HG02973 (cell line): ENCODE data around the gene FAM234A.
"Not testable (repeated sequence)": the region's sequence is repeated elsewhere in the genome, so short reads cannot be mapped to it uniquely, and the experiment has no call there.

Experiments used
- ATAC-seq: cut with Tn5 transposase; IDR thresholded peaks from one replicate; pipeline ENCODE4 v1.9.1; 2021; ENCODE audit warnings: moderate library complexity; ENCODE audit not compliant: unreplicated experiment

FAM234A gene, protein sequence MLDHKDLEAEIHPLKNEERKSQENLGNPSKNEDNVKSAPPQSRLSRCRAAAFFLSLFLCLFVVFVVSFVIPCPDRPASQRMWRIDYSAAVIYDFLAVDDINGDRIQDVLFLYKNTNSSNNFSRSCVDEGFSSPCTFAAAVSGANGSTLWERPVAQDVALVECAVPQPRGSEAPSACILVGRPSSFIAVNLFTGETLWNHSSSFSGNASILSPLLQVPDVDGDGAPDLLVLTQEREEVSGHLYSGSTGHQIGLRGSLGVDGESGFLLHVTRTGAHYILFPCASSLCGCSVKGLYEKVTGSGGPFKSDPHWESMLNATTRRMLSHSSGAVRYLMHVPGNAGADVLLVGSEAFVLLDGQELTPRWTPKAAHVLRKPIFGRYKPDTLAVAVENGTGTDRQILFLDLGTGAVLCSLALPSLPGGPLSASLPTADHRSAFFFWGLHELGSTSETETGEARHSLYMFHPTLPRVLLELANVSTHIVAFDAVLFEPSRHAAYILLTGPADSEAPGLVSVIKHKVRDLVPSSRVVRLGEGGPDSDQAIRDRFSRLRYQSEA

DNA sequence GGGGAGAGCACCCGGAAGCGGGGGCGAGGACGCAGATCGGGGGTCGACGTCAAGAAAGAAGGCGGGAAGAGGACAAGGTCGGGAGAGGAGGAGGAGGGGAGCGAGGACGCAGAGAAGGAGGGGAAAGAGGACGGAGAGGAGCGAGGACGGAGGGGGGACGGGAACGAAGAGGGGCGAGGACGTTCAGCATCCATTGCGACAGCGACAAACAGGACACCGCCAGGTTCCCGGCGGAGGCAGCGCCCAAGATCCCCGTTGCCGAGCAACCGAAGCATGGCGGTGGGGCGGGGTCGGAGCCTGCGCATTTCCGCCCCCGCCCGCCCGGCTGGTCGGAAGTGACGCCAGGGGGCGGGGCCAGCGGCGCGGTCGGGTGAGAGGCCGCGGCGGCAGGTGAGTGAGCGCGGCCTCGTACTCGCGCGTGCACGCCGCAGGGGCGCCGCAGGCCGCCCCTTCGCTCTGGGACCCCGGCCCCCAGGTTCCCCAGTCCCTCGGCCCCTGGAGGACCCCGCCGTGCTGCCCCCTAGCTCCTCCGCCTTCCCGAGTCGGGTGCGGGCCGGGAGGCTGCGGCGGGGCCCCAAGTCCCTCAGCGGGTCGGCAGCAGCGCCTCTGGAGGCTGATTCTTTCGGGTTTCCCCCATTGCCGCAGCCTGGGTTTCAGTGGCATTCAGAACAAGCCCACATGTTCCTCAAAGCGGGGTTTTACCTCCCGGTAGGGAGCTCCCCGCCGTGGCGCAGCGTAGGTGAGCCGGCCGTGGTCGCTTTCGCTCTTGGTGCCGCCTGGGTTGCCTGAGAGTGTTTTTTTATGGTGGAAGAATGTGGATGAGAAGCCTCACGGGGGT lies at the start of gene FAM234A:
Gene FAM234A (plus strand): TSS at position 354 of the 838 bp plus-strand sequence. CDS start 19,593 bp downstream, outside the sequence.
- peak; percentile 74 for ATAC-seq

DNA sequence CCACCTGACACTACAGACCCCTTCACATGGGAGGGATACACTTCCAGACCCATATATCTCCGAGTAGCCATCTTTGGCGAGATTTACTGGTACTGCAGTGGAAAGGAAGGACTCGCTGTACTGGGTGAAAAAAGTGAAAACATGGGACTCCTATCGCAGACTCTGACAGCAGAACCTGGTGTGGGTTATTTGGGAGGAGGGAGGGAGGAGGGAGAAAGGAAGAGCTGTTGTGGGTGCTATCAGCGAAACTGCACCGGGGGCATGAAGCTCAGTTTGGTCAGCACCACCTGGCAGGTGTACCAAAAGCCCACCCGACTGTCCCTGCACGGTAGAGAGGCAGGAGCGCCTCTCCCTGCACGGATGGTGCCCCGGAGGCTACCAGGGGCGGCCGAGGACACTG lies 49.4 kb upstream of the FAM234A start:
- no peak for ATAC-seq

DNA sequence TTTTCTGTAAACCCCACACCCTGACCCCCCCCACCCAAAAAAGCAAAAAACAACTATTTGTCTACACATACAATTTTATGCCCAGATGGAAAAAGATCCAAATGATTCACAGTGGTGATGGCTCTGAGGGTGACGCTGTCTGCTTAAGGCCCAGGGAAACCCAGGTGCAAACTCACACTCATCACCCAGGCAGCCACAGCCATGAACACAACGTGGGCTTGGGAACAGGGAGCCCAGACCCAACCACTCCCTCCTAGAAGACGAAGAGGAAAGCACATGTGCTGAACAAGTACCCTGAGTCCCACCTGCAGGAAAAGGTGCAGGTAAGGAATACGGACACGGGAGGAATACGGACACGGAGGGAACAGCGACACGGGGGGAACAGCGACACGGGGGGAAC lies 48.9 kb upstream of the FAM234A start:
- ATAC-seq, result no peak

DNA sequence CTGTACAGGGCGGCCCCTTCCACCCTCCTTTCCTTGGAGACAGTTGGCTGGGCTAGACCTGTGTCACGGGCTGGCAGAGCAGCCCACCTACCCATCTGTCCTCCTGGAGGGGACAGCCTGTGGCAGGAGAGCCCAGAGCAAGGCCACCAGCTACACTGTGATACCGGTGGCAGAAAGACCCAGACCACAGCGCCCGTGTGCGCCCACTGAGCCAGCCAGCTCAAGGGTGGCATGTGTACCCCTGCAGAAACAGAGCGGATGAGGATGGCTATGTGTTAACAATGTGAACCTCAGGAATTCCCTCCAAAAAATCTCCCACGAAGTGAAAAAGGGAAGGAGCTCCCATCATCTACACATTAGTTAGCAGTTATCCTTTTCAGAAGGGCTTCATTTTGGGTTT lies 47.3 kb upstream of the FAM234A start:
- ATAC-seq, result no peak

DNA sequence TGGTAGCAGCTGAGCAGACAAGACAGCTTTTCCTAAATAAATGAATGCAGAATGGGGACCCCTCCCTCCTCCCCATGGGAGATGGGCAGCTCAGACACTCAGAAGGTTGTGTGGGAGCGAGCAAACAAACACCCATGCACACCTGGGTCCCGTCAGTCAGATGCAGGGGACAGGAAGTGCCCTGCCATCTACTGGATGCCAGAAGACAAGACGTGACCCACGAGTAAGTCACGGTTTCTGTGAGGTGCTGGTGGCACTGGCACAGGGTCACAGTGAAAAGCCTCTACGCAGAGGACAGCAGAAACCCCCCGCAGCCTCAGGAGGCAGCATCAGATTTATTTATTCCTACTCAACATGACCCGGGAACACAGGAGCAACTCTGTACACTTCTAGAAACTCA lies 45.9 kb upstream of the FAM234A start:
- ATAC-seq, result no peak

DNA sequence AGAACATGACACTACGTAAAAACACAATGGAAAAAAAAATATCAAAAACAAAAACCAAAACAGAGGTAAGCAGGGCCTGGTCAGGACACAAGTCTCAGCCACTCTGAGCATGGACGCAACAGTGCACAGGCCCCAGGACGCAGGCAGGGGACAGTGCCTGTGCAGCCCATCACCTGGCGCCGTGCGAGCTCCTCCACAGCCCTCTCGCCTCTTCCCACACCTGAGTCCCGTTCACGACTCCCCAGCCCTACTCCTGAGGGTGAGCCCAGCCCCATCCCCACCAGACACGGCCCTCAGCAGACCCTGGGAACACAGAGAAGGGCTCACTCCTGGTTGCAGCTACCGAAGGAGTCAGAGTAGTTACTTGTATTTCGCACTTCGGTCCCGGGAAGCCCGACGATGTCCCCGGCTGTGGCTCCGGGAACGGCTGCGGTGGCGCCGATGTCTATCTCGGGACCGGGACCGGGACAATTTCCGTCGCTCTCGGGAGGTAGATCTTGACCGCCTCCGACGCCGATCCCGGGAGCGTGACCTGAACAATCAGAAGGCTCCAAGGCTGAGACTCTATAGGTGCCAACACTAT lies 44.9 kb upstream of the FAM234A start:
- ATAC-seq, result no peak

DNA sequence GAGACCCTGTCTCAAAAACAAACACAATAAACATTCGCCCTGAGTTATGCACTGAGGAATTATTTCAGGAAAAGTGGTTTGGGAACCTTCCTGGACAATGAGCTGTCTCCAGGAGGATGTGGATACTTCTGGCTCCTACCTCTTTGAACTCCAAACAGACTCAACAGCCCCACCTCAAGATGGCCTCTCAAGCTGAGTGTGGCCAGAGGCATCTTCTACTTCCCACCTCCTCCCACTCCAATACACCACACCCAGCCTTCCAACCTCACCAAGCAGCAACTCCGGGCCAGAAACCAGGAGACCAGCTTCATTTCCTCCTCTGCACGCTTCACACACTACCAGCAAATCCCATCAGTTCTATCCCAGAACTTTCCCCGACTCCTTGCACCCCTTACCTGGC lies 42.8 kb upstream of the FAM234A start:
- no peak for ATAC-seq

DNA sequence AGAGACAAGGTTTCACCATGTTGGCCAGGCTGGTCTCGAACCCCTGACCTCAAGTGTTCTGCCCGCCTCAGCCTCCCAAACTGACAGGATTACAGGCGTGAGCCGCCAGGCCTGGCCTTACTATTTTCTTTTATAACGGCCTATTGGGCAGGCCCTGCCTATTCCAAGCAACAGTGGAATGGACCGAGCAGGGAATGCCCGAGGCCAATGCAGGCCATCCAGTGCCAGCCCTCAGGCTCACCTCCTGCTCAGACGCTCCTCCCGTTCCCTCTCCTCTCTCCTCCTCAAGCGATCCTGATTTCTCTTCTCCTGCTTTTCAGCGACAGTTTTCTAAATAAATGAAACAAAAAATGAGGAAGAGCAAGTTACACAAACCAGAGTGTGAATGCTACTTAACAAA lies 41.9 kb upstream of the FAM234A start:
- no peak for ATAC-seq

DNA sequence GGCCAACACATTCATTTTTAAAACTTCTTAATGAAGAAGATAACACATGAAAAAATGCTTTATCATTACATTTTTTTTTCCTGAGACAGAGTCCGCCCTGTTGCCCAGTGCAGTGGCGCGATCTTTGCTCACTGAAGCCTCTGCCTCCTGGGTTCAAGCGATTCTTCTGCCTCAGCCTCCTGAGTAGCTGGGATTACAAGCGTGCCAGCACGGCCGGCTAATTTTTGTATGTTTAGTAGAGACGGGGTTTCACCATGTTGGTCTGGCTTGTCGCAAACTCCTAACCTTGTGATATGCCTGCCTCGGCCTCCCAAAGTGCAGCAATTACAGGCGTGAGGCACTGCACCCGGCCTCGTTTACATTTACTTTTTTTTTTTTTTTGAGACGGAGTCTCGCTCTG lies 41.2 kb upstream of the FAM234A start:
- ATAC-seq, result no peak

DNA sequence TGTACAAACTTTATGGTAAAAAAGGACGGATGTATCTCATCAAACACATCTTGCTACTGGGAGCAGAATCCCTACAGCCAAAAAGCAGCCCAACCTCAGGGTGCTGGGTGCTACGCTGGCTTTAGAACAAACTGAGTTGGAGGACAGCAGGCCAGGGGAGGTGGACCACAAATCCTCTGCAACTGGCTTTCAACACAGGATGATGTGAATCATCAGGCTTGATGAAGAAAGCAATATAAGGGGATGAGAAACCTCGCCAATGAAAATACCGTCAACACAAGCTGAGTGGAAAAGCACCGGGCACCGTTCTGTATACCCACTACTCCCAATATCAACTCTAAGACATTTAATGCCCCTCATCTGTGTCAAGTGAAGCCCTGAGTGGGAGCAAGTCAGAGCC lies 40.1 kb upstream of the FAM234A start:
- ATAC-seq, result no peak

DNA sequence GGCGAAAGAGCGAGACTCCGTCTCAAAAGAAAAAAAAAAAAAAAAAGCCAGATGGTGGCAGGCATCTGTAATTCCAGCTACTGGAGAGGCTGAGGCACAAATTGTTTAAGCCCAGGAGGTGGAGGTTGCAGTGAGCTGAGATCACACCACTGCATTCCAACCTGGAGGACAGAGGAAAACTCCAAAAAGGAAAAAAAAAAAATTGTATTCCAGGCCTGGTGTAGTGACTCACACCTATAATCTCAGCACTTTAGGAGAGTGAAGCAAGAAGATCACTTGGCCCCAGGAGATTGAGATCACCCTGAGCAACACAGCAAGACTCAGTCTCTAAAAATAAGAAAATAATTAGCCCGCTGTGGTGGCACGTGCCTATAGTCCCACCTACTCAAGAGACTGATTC lies 34.2 kb upstream of the FAM234A start:
- no peak for ATAC-seq

DNA sequence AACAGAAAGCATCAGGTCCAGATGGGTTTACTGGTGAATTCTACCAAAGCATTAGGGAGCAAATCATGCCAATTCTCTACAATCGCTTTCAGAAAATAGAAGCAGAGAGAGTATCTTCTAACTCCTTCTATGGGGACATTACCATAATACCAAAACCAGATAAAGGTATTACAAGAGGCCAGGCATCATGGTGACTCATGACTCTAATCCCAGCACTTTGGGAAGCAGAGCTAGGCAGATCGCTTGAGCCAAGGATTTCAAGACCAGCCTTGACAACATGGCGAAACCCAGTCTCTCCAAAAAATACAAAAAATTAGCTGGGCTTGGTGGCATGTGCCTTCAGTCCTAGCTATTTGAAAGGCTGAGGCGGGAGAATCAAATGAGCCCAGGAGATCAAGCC lies 31.4 kb upstream of the FAM234A start:
- ATAC-seq, result no peak

DNA sequence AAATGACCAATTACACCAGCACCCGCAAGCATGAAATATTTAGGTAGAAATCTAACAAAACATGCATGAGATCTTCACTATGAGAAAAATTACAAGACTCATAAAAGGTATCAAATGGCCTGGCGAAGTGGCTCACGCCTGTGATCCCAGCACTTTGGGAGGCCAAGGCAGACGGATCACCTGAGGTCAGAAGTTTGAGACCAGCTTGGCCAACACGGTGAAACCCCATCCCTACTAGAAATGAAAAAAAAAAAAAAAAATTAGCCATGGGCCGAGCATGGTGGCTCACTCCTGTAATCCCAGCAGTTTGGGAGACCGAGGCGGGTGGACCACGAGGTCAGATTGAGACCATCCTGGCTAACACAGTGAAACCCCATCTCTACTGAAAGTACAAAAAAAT lies 30.6 kb upstream of the FAM234A start:
- ATAC-seq, result not testable (repeated sequence)

DNA sequence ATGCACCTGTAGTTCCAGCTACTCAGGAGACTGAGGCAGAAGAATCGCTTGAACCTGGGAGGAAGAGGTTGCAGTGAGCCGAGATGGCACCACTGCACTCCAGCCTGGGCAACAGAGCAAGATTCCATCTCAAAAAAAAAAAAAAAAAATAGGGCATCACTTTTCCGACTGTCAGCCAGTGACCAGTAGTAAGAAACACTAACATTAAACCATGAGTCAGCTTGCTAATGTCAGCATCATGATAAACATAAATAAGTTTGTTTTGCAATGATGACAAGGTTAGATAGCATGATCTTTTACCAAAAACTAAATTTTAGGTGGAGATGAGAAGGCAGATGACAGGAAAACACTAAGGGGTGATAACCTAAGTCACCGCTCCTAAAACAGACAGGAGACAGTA lies 25.3 kb upstream of the FAM234A start:
- not testable (repeated sequence) for ATAC-seq

DNA sequence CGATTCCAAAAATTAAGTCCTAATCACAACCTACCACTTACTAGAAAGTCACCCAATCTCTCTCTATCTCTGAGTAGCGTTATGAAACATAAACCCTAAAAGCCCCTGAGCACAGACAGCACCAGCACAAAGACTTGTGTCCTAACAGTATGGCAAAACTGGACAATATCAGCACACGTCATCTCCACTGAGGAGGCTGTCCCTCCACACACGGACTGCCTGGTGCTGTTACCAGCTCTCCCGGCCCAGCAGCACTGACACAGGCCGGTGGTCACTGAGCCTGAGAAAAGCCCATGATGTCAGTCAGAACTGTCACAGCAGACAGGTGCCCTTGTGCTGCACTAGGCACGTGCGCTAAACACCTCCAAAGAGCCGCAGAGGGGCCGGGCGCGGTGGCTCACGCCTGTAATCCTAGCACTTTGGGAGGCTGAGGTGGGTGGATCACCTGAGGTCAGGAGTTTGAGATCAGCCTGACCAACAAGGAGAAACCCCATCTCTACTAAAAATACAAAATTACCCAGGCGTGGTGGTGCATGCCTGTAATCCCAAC lies 22.9 kb upstream of the FAM234A start:
- not testable (repeated sequence) for ATAC-seq

DNA sequence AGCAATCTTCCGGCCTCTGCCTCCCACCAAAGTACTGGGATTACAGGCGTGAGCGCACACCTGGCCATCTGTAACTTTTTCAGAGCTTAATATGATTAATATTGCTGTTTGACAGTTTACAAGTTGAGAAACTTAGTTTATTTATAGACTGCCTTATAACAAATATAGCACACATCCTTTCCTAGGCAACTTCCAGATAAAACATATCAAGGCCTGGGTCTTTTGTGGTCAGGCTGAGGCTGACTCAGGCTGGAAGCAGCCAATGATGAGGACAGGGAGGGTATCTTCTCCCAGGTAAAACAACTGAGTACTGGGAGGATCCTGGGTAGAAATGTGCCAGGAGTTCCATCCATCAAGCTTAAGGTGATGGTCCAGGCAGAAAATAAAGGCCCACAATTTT lies 21.6 kb upstream of the FAM234A start:
- ATAC-seq, result no peak

DNA sequence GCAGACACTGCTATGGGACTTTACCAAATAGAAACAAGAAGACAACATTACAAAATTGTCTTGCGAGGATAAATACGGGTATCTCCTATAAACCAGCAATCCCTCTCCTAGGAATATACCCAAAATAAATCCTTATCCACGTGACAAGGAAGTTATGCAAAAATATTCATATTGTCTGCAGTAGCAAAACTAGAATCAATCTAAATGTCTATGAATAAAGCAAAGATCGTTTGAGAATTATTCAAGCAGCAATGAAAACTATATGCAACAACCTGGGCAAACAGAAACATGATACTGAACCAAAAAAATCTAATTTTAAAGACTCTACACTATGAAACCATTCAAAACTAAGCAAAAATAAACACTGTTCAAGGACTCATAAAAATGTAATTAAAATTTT lies 14.6 kb upstream of the FAM234A start:
- no peak for ATAC-seq

DNA sequence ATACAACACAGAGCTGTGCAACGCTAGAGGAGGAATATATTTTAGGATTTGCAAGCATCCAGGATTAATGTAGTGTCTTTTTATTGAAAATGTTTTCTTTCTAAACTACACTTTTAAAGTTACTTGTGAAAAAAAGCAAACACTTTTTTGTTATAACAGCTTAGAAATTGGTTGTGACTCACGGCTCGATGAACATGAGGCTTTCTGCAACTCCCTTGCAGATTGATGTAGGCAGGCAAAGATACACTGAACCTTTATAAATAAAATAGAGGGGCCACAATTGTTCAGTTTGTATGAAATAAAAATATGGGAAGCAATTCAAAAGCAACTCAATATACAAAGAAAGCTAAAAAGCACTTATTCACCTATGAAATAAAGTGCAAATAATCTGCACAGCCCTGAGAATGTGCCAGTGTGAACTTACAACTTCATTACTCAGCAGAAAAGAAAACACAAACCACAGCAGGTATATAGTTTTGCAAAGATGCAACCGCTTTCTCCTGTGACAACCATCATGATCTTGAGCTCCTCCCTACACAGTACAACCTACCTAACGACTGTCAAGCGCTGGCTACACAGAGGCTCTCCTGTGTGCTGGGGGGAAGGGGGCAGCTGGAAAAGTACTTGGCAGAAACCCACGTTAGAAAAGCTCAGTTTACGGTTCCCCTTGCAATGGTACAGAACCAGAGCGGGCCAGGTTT lies 6.3 kb upstream of the FAM234A start:
- no peak for ATAC-seq

DNA sequence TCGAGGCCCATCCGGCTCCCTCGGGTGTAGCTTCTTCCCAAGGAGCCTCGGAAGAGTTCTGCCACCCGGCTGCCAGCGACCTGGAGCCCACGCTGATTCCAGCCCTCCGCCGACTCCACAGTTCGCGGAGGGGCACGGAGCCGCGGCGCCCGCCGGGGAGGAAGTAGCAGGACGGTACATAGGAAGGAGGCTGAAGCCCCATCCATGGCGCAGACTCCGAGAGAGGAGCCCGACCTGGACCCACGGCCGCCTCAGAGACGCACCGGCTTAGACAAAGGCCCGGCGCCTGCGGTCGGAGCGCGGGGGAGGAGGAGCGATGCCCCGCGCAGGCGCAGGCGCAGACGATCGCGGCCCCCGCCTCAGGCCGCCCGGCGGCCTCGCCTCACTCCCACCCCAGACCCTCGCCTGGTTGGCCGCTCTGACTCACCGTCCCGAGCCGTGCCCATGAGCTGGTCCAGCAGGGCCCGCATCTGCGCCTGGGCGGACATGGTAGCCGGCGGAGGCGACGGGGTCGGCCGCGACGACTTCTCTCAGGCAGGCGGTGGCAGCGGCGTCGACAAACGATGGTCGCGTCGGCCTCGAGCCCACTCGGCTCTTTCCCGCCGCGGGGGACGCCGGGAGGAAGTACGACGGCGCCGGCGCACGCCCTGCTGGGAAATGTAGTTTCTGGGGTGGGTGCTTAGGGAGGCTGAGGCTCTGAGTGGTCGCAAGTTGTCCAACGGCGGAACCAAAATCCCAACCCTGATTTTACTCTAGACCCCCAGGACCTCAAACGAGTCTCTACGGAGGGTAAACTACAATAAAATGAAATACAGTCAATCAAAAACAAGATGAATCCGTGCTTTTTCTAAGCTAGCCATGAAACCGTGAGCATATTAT lies 5.5 kb upstream of the FAM234A start, which contains the start of gene LUC7L:
Gene LUC7L (minus strand): TSS at position 598 of the 879 bp plus-strand sequence. CDS start 110 bp downstream, at position 488.
- ATAC-seq, result peak; percentile 73
